Heart left ventricle (tissue), 13 donors: ENCODE measurements around the gene RXRA.

ENCODE experiments used
- POLR2A ChIP-seq, 2 donors: fragments of 450-650 bp; IDR thresholded peaks; one replicate each; pipeline ENCODE4 v1.6.1; 2017; ENCODE audit warnings: antibody characterized with exemption in 2 of 2, mild to moderate bottlenecking in 2 of 2, moderate library complexity in 2 of 2
- TF ChIP-seq, protein P1 (sequence below), 12 donors: fragments of 200-600 bp; sonication (generic) in 4 of 12; IDR thresholded peaks; one replicate each; pipeline versions ENCODE4 v1.5.0 to v1.8.0; 2018 to 2022; ENCODE audit warnings: antibody characterized with exemption in 12 of 12, mild to moderate bottlenecking in 5 of 12
- donor health status: ischemic (EF 13 %, LVEDD 7.1; RV severe dilation, severe dysfunction).
- donor health status: DM: no; HTN: yes; CAD: no.
- donor health status: DM: no; HTN: no; CAD: no.
- donor health status: ischemic (EF 25% LVEDD 6.9; RV normal size, moderate dysfunction).
- donor health status: ischemic (EF 25% LVEDD 5.7; RV mildly dilated, moderate dysfunction).
- donor health status: ischemic (EF 35%, LVEDD 5.7; RV mildly dilated, moderate dysfunction).
- donor health status: nonischemic (EF 11% LVEDD 7.7; RV severe dilation, severe dysfunction).
- donor health status: DM: yes; HTN: yes; CAD: no.
- donor health status: PGD.
- donor health status: ischemic (EF 29% LVEDD 5.4; RV normal size, mild dysfunction).
- donor health status: nonischemic (EF 23%, LVEDD 6.1; RV moderate dilation, normal function).

- TF ChIP-seq, protein P1, sequence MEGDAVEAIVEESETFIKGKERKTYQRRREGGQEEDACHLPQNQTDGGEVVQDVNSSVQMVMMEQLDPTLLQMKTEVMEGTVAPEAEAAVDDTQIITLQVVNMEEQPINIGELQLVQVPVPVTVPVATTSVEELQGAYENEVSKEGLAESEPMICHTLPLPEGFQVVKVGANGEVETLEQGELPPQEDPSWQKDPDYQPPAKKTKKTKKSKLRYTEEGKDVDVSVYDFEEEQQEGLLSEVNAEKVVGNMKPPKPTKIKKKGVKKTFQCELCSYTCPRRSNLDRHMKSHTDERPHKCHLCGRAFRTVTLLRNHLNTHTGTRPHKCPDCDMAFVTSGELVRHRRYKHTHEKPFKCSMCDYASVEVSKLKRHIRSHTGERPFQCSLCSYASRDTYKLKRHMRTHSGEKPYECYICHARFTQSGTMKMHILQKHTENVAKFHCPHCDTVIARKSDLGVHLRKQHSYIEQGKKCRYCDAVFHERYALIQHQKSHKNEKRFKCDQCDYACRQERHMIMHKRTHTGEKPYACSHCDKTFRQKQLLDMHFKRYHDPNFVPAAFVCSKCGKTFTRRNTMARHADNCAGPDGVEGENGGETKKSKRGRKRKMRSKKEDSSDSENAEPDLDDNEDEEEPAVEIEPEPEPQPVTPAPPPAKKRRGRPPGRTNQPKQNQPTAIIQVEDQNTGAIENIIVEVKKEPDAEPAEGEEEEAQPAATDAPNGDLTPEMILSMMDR (IDR thresholded peaks at IDR 0.05): no peak
- no peak for TF ChIP-seq POLR2A (IDR thresholded peaks at IDR 0.05)
Observed at GRCh38 chr9:134419000-134419683, 92.9 kb downstream of the RXRA start.
